Transverse colon (tissue), 3 donors: ENCODE measurements around the gene CISD3.

ENCODE experiments used
- EP300 ChIP-seq: sonication (generic); formaldehyde crosslinking; IDR thresholded peaks from one replicate; pipeline ENCODE4 v1.6.1; 2017; ENCODE audit warnings: antibody characterized with exemption, low read depth
- POLR2A ChIP-seq: fragments of 450-650 bp; IDR thresholded peaks from one replicate; pipeline ENCODE4 v1.6.1; 2016; ENCODE audit warnings: antibody characterized with exemption, mild to moderate bottlenecking, moderate library complexity
- TF ChIP-seq, protein P1 (sequence below), 5 experiments: fragments of 200-600 bp in 3 of 5; fragments of 450-650 bp in 2 of 5; sonication (generic) in 3 of 5; IDR thresholded peaks; 1 replicate in 2 of 5; 2 replicates in 3 of 5; pipeline ENCODE4 v1.5.1; 2016 to 2017; ENCODE audit warnings: antibody characterized with exemption in 5 of 5, inconsistent platforms in 3 of 5, mild to moderate bottlenecking in 2 of 5, moderate library complexity in 1 of 5

DNA sequence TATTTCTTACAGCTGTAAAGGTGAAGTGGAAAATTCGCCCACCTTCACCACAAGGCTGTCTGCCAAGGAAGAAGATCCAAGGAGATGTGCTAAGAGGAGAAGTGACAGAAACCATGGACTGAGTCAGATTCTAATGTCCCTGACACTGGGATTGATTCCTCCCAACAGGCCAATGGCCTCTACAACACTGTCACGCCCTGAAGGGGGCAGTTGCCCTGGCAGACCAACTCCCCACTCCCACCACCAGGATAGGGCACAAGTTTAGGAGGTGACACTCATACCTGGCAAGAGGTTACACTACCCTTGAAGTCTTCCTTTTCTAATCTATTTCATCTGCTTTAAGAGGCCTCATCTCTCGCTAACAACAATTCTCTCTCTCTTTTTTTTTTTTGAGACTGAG is 53.1 kb downstream of the CISD3 start:
- TF ChIP-seq, protein P1, sequence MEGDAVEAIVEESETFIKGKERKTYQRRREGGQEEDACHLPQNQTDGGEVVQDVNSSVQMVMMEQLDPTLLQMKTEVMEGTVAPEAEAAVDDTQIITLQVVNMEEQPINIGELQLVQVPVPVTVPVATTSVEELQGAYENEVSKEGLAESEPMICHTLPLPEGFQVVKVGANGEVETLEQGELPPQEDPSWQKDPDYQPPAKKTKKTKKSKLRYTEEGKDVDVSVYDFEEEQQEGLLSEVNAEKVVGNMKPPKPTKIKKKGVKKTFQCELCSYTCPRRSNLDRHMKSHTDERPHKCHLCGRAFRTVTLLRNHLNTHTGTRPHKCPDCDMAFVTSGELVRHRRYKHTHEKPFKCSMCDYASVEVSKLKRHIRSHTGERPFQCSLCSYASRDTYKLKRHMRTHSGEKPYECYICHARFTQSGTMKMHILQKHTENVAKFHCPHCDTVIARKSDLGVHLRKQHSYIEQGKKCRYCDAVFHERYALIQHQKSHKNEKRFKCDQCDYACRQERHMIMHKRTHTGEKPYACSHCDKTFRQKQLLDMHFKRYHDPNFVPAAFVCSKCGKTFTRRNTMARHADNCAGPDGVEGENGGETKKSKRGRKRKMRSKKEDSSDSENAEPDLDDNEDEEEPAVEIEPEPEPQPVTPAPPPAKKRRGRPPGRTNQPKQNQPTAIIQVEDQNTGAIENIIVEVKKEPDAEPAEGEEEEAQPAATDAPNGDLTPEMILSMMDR (IDR thresholded peaks at IDR 0.05), result no peak
- TF ChIP-seq EP300 (no peak), POLR2A (no peak)
